ENCODE measurements around the gene CD1D.

DNA sequence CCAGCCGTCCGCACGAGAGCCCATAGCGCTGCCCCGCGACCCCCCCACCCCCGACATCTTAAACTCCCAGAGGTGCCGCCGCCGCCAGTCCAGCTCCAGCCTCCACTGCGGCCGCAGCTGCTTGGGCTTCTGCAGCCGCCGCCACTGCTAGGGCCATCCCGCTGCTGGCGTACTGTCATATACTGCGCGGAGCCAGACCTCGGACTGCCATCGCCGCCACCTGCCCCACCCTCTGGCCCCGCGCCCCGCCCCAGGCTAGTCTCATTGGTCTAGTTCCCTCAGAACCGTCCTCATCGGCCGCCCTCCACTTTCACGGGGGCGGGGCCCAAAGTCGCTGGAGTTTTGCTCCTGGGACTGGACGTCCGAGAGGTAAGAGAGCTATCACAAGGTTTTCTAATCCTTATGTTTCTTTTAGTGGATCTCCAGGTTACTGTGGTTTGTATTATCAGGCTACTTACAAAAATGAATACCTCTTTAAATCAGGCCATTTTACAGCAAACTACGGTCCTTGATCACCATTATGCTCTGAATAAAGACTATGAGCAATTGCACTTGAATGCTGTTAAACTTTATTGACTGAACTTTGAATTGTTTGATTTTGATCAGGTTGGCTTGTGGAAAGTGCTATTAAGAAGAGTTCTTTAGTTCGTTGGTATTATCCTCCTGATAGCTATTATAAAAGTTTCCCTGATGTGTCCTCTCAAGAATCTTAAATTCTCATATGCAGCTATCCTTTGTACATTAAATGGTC lies 2.8 kb upstream of the CD1D start:
- TF ChIP-seq, protein P1, sequence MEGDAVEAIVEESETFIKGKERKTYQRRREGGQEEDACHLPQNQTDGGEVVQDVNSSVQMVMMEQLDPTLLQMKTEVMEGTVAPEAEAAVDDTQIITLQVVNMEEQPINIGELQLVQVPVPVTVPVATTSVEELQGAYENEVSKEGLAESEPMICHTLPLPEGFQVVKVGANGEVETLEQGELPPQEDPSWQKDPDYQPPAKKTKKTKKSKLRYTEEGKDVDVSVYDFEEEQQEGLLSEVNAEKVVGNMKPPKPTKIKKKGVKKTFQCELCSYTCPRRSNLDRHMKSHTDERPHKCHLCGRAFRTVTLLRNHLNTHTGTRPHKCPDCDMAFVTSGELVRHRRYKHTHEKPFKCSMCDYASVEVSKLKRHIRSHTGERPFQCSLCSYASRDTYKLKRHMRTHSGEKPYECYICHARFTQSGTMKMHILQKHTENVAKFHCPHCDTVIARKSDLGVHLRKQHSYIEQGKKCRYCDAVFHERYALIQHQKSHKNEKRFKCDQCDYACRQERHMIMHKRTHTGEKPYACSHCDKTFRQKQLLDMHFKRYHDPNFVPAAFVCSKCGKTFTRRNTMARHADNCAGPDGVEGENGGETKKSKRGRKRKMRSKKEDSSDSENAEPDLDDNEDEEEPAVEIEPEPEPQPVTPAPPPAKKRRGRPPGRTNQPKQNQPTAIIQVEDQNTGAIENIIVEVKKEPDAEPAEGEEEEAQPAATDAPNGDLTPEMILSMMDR (conservative IDR thresholded peaks at IDR 0.05), result no peak
- TF ChIP-seq ZFX (IDR thresholded peaks at IDR 0.05), result no peak

Data from C4-2B (cell line).